Erythroblast (primary cell): ENCODE results near the gene NOX3.

Experiments
- GATA1 ChIP-seq: IDR thresholded peaks from 2 replicates; pipeline ENCODE4 v1.6.1; 2011; ENCODE audit warnings: low read depth, mild to moderate bottlenecking, control low read depth, low read length, moderate library complexity
- POLR2A ChIP-seq: IDR thresholded peaks from 2 replicates; pipeline ENCODE4 v1.6.1; 2011; ENCODE audit warnings: mild to moderate bottlenecking, low read length

- TF ChIP-seq POLR2A (no peak), GATA1 (no peak)
These were observed 107.8 kb downstream of the NOX3 start for GRCh38 chr6:155347800-155348199.
